Measurements from ENCODE around the gene FMC1.

FMC1 gene

GRCh38 chr7:139374246-139374645 lies 33.1 kb downstream of the FMC1 start:
- H3K4me1 ChIP-seq (ENCODE audit: insufficient read depth, low read length) = peaks cover 9% of the 10 kb centered on the region; the same call in 1 of the 2 replicates
- no peaks in the 10 kb centered on the region for H3K27me3 ChIP-seq (ENCODE audit: insufficient read depth, low read length, poor library complexity)
- H3K27ac ChIP-seq (ENCODE audit: low read length) = no peak overlapping the region
- peaks cover 98% of the 10 kb centered on the region for H3K79me2 ChIP-seq (ENCODE audit: insufficient read depth, low read length)
- H3K4me3 ChIP-seq (ENCODE audit: low read depth in 1 of 2, low read length in 2 of 2) = no peak overlapping the region
- H4K20me1 ChIP-seq (ENCODE audit: insufficient read depth, low read length) = peaks cover 81% of the 10 kb centered on the region
- ATAC-seq (ENCODE audit: insufficient read depth, low read depth) = no peak
- no peak overlapping the region for H2AFZ ChIP-seq (ENCODE audit: low read depth, low read length)
- no peak overlapping the region for H3K9ac ChIP-seq (ENCODE audit: low read depth, low read length)
- no peak for DNase-seq
- no peak overlapping the region for H3K4me2 ChIP-seq (ENCODE audit: insufficient read depth, low read length)
- H3K9me3 ChIP-seq (ENCODE audit: insufficient read depth, low read length, severe bottlenecking) = no peaks in the 10 kb centered on the region
- H3K36me3 ChIP-seq (ENCODE audit: insufficient read depth, low read length) = peaks cover 74% of the 10 kb centered on the region
- TF ChIP-seq, protein P1, sequence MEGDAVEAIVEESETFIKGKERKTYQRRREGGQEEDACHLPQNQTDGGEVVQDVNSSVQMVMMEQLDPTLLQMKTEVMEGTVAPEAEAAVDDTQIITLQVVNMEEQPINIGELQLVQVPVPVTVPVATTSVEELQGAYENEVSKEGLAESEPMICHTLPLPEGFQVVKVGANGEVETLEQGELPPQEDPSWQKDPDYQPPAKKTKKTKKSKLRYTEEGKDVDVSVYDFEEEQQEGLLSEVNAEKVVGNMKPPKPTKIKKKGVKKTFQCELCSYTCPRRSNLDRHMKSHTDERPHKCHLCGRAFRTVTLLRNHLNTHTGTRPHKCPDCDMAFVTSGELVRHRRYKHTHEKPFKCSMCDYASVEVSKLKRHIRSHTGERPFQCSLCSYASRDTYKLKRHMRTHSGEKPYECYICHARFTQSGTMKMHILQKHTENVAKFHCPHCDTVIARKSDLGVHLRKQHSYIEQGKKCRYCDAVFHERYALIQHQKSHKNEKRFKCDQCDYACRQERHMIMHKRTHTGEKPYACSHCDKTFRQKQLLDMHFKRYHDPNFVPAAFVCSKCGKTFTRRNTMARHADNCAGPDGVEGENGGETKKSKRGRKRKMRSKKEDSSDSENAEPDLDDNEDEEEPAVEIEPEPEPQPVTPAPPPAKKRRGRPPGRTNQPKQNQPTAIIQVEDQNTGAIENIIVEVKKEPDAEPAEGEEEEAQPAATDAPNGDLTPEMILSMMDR (IDR thresholded peaks at IDR 0.05; ENCODE audit: borderline replicate concordance, extremely low read depth, low read length, poor library complexity, severe bottlenecking) = no peak
- TF ChIP-seq EZH2 (IDR thresholded peaks at IDR 0.05; ENCODE audit: borderline replicate concordance, low read depth, low read length, severe bottlenecking) = no peak

DNA sequence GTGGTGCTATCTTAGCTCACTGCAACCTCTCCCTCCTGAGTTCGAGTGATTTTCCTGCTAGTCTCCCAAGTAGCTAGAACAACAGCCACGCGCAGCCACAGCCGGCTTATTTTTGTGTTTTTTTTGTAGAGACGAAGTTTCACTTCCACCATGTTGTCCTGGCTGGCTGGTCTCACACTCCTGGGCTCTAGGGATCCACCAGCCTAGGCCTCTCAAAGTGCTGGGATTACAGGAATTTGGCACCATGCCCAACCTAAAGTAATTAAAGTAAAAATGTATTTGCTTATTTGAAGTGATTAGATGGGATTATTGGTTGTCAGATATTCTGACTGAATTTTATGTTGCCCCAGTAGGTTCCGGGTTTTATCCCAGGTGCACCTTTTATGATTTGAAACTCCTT lies 41.3 kb downstream of the FMC1 start:
- no peak overlapping the region for H3K4me3 ChIP-seq (ENCODE audit: low read depth in 1 of 2, low read length in 2 of 2)
- H2AFZ ChIP-seq (ENCODE audit: low read depth, low read length) = no peak overlapping the region
- DNase-seq = no peak
- no peak for ATAC-seq (ENCODE audit: insufficient read depth, low read depth)
- TF ChIP-seq, protein P1 (IDR thresholded peaks at IDR 0.05; ENCODE audit: borderline replicate concordance, extremely low read depth, low read length, poor library complexity, severe bottlenecking) = no peak
- no peak for TF ChIP-seq EZH2 (IDR thresholded peaks at IDR 0.05; ENCODE audit: borderline replicate concordance, low read depth, low read length, severe bottlenecking)
- peaks cover 27% of the 10 kb centered on the region for H4K20me1 ChIP-seq (ENCODE audit: insufficient read depth, low read length)
- H3K27me3 ChIP-seq (ENCODE audit: insufficient read depth, low read length, poor library complexity) = no peaks in the 10 kb centered on the region
- no peaks in the 10 kb centered on the region for H3K4me1 ChIP-seq (ENCODE audit: insufficient read depth, low read length)
- no peak overlapping the region for H3K4me2 ChIP-seq (ENCODE audit: insufficient read depth, low read length)
- H3K9me3 ChIP-seq (ENCODE audit: insufficient read depth, low read length, severe bottlenecking) = no peaks in the 10 kb centered on the region
- H3K79me2 ChIP-seq (ENCODE audit: insufficient read depth, low read length) = peaks cover 94% of the 10 kb centered on the region
- no peak overlapping the region for H3K27ac ChIP-seq (ENCODE audit: low read length)
- peaks cover 83% of the 10 kb centered on the region for H3K36me3 ChIP-seq (ENCODE audit: insufficient read depth, low read length)
- no peak overlapping the region for H3K9ac ChIP-seq (ENCODE audit: low read depth, low read length)

DNA sequence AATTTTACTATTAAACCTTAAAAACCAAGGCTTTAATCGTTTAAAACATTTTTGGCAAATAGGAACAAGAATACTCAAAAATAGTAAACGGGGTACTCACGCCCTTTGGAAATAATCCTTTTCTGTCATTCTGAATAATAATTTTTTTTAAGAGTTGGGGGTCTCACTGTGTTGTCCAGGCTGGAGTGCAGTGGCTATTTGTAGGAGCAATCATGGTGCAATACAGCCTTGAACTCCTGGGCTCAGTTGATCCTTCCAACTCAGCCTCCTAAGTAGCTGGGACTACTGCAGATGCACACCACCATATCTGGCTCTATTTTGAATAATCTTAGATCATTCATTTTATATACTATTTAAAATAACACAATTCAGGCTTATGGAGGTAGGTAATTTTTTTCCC lies 43.5 kb downstream of the FMC1 start:
- ATAC-seq (ENCODE audit: insufficient read depth, low read depth) (no peak), DNase-seq (no peak)
- Histone ChIP-seq H3K79me2 (ENCODE audit: insufficient read depth, low read length) (peaks cover 95% of the 10 kb centered on the region), H3K9me3 (ENCODE audit: insufficient read depth, low read length, severe bottlenecking) (no peaks in the 10 kb centered on the region), H4K20me1 (ENCODE audit: insufficient read depth, low read length) (peaks cover 36% of the 10 kb centered on the region), H3K4me3 (ENCODE audit: low read depth in 1 of 2, low read length in 2 of 2) (no peak overlapping the region), H3K27me3 (ENCODE audit: insufficient read depth, low read length, poor library complexity) (no peaks in the 10 kb centered on the region), H3K9ac (ENCODE audit: low read depth, low read length) (no peak overlapping the region), H2AFZ (ENCODE audit: low read depth, low read length) (no peak overlapping the region), H3K4me2 (ENCODE audit: insufficient read depth, low read length) (no peak overlapping the region), H3K27ac (ENCODE audit: low read length) (no peak overlapping the region), H3K36me3 (ENCODE audit: insufficient read depth, low read length) (peaks cover 85% of the 10 kb centered on the region), H3K4me1 (ENCODE audit: insufficient read depth, low read length) (no peaks in the 10 kb centered on the region)
- TF ChIP-seq EZH2 (IDR thresholded peaks at IDR 0.05; ENCODE audit: borderline replicate concordance, low read depth, low read length, severe bottlenecking) = no peak
- TF ChIP-seq, protein P1 (IDR thresholded peaks at IDR 0.05; ENCODE audit: borderline replicate concordance, extremely low read depth, low read length, poor library complexity, severe bottlenecking) = no peak

DNA sequence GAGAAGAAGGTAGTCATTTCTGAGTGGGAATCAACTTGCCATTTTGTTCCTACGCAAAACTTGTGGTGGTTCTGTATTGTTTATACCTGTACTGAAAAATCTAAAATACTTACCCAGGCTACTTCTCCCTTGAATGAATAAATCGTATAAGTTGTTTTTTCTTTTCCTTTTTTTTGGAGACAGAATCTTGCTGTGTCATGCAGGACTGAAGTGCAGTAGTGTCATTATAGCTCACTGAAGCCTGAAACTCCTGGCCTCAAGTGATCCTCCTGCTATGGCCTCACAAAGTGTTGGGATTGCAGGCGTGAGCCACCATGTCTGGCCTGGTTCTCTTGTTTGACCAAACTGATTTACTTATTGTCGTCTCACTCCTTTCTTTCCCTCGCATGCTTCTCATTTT lies 46.5 kb downstream of the FMC1 start:
- Histone ChIP-seq H3K4me2 (ENCODE audit: insufficient read depth, low read length) (no peak overlapping the region), H3K4me1 (ENCODE audit: insufficient read depth, low read length) (no peaks in the 10 kb centered on the region), H3K36me3 (ENCODE audit: insufficient read depth, low read length) (peaks cover 88% of the 10 kb centered on the region), H3K27ac (ENCODE audit: low read length) (no peak overlapping the region), H3K4me3 (ENCODE audit: low read depth in 1 of 2, low read length in 2 of 2) (no peak overlapping the region), H3K9me3 (ENCODE audit: insufficient read depth, low read length, severe bottlenecking) (no peaks in the 10 kb centered on the region), H2AFZ (ENCODE audit: low read depth, low read length) (no peak overlapping the region), H3K9ac (ENCODE audit: low read depth, low read length) (no peak overlapping the region), H3K27me3 (ENCODE audit: insufficient read depth, low read length, poor library complexity) (no peaks in the 10 kb centered on the region), H3K79me2 (ENCODE audit: insufficient read depth, low read length) (peaks cover 95% of the 10 kb centered on the region), H4K20me1 (ENCODE audit: insufficient read depth, low read length) (peaks cover 34% of the 10 kb centered on the region)
- ATAC-seq (ENCODE audit: insufficient read depth, low read depth) (no peak), DNase-seq (no peak)
- TF ChIP-seq EZH2 (IDR thresholded peaks at IDR 0.05; ENCODE audit: borderline replicate concordance, low read depth, low read length, severe bottlenecking) = no peak
- TF ChIP-seq, protein P1 (IDR thresholded peaks at IDR 0.05; ENCODE audit: borderline replicate concordance, extremely low read depth, low read length, poor library complexity, severe bottlenecking) = no peak
